PC-3 (cell line): ENCODE results near the gene MAP3K20.

Experiments used
- EZH2phosphoT487 ChIP-seq: fragments of 300-600 bp; sonication (generic); IDR thresholded peaks from 2 replicates; pipeline ENCODE4 v1.6.1; 2018; ENCODE audit warnings: mild to moderate bottlenecking, antibody characterized with exemption, low read length, borderline replicate concordance
- TF ChIP-seq, protein P1 (sequence below): fragments of 300-600 bp; sonication (generic); conservative IDR thresholded peaks from 2 replicates; pipeline ENCODE4 v1.5.1; 2017; ENCODE audit warnings: antibody characterized with exemption, low read depth, mild to moderate bottlenecking, low read length

DNA sequence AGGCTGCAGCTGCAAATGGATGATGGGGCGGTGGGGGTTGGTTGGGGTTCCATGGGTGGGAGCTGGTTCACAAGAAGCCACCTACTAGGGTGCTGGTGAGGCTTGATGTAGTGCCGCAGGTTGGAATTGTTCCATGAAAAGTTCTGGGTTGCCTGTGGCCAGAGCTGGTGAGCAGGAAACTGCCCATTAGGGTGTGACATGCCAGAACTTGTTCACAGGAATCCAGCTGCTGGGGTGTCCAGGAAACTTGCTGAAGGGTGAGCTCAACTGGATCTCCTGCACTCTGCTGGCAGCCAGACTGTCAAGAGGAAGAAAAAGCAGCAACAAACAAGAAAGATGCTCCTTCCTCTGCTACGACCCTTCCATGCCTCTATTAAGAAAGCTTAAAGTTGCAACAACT is 48.8 kb downstream of the MAP3K20 start:
- TF ChIP-seq, protein P1, sequence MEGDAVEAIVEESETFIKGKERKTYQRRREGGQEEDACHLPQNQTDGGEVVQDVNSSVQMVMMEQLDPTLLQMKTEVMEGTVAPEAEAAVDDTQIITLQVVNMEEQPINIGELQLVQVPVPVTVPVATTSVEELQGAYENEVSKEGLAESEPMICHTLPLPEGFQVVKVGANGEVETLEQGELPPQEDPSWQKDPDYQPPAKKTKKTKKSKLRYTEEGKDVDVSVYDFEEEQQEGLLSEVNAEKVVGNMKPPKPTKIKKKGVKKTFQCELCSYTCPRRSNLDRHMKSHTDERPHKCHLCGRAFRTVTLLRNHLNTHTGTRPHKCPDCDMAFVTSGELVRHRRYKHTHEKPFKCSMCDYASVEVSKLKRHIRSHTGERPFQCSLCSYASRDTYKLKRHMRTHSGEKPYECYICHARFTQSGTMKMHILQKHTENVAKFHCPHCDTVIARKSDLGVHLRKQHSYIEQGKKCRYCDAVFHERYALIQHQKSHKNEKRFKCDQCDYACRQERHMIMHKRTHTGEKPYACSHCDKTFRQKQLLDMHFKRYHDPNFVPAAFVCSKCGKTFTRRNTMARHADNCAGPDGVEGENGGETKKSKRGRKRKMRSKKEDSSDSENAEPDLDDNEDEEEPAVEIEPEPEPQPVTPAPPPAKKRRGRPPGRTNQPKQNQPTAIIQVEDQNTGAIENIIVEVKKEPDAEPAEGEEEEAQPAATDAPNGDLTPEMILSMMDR, result no peak
- TF ChIP-seq EZH2phosphoT487, result no peak
